Neural progenitor cell (in vitro differentiated cells): ENCODE measurements around the gene SOCS4. TPM values are rescaled to one million over a fixed set of nuclear protein-coding genes. Genes with fewer than 3 reads are reported as not detected.

Experiments
- DNase-seq: peaks from one replicate; pipeline ENCODE4 v3.0.0-alpha.2; 2016; ENCODE audit warnings: low spot score
- H2AFZ ChIP-seq: fragments of 200-600 bp; sonication (generic); replicated peaks from 2 replicates; pipeline ENCODE4 v1.6.1; 2016; ENCODE audit warnings: antibody characterized with exemption
- H3F3A ChIP-seq: fragments of 200-600 bp; sonication (generic); 2 replicates; pipeline ENCODE4 v1.6.1; 2016; ENCODE audit warnings: antibody characterized with exemption, low read depth
- H3K27ac ChIP-seq: fragments of 200-600 bp; sonication (generic); 2 replicates; pipeline ENCODE4 v1.5.1; 2016; ENCODE audit warnings: mild to moderate bottlenecking
- H3K27me3 ChIP-seq: fragments of 200-600 bp; sonication (generic); 2 replicates; pipeline ENCODE4 v1.6.1; 2016; ENCODE audit warnings: mild to moderate bottlenecking, moderate library complexity
- H3K36me3 ChIP-seq: fragments of 200-600 bp; sonication (generic); 2 replicates; pipeline ENCODE4 v1.5.1; 2016
- H3K4me1 ChIP-seq: fragments of 200-600 bp; sonication (generic); 2 replicates; pipeline ENCODE4 v1.6.1; 2016; ENCODE audit warnings: mixed run types
- H3K4me2 ChIP-seq: fragments of 200-600 bp; sonication (generic); 2 replicates; pipeline ENCODE4 v1.6.1; 2016
- H3K4me3 ChIP-seq: fragments of 200-600 bp; sonication (generic); 2 replicates; pipeline ENCODE4 v1.5.1; 2016
- H3K79me2 ChIP-seq: fragments of 200-600 bp; sonication (generic); 2 replicates; pipeline ENCODE4 v1.6.1; 2016; ENCODE audit warnings: low read depth
- H3K9ac ChIP-seq: fragments of 200-600 bp; sonication (generic); 2 replicates; pipeline ENCODE4 v1.6.1; 2016
- H3K9me3 ChIP-seq: fragments of 200-600 bp; sonication (generic); 2 replicates; pipeline ENCODE4 v1.5.1; 2016; ENCODE audit warnings: low read depth
- H4K20me1 ChIP-seq: fragments of 200-600 bp; sonication (generic); 2 replicates; pipeline ENCODE4 v1.6.1; 2016; ENCODE audit warnings: low read depth
- H3K27ac Mint-ChIP-seq: 3 replicates; pipeline ENCODE4 v1.8.0; 2021; ENCODE audit warnings: mixed read lengths
- H3K27me3 Mint-ChIP-seq: 2 replicates; pipeline ENCODE4 v1.8.0; 2022; ENCODE audit warnings: low read depth, mild to moderate bottlenecking, inconsistent platforms, moderate library complexity, mixed read lengths; ENCODE audit not compliant: insufficient read depth
- H3K36me3 Mint-ChIP-seq: 3 replicates; pipeline ENCODE4 v1.8.0; 2021; ENCODE audit warnings: mixed read lengths
- H3K4me1 Mint-ChIP-seq: 3 replicates; pipeline ENCODE4 v1.8.0; 2021; ENCODE audit warnings: mixed read lengths
- H3K4me3 Mint-ChIP-seq: 3 replicates; pipeline ENCODE4 v1.8.0; 2021; ENCODE audit warnings: mild to moderate bottlenecking, moderate library complexity, mixed read lengths
- H3K9me3 Mint-ChIP-seq: 3 replicates; pipeline ENCODE4 v1.8.0; 2020; ENCODE audit warnings: mixed read lengths
- EZH2 ChIP-seq: fragments of 200-600 bp; sonication (generic); IDR thresholded peaks from 2 replicates; pipeline ENCODE4 v1.6.1; 2017; ENCODE audit warnings: antibody characterized with exemption, mild to moderate bottlenecking, moderate library complexity
- EZH2phosphoT487 ChIP-seq: fragments of 200-600 bp; sonication (generic); IDR thresholded peaks from 2 replicates; pipeline ENCODE4 v1.6.1; 2017; ENCODE audit warnings: antibody characterized with exemption
- total RNA-seq: library from RNA; depleted of rRNA; stranded (reverse); fragments of >200 nt; gene quantifications from 2 replicates; pipeline ENCODE4 v1.2.3, GENCODE V29; 2015; ENCODE audit warnings: low replicate concordance
- TF ChIP-seq, protein P1 (sequence below): fragments of 200-600 bp; sonication (generic); IDR thresholded peaks from 2 replicates; pipeline ENCODE4 v1.5.1; 2017; ENCODE audit warnings: antibody characterized with exemption, mild to moderate bottlenecking

SOCS4 gene, protein sequence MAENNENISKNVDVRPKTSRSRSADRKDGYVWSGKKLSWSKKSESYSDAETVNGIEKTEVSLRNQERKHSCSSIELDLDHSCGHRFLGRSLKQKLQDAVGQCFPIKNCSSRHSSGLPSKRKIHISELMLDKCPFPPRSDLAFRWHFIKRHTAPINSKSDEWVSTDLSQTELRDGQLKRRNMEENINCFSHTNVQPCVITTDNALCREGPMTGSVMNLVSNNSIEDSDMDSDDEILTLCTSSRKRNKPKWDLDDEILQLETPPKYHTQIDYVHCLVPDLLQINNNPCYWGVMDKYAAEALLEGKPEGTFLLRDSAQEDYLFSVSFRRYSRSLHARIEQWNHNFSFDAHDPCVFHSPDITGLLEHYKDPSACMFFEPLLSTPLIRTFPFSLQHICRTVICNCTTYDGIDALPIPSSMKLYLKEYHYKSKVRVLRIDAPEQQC
- 19.9 and 32.6 TPM in 2 replicates for total RNA-seq

DNA sequence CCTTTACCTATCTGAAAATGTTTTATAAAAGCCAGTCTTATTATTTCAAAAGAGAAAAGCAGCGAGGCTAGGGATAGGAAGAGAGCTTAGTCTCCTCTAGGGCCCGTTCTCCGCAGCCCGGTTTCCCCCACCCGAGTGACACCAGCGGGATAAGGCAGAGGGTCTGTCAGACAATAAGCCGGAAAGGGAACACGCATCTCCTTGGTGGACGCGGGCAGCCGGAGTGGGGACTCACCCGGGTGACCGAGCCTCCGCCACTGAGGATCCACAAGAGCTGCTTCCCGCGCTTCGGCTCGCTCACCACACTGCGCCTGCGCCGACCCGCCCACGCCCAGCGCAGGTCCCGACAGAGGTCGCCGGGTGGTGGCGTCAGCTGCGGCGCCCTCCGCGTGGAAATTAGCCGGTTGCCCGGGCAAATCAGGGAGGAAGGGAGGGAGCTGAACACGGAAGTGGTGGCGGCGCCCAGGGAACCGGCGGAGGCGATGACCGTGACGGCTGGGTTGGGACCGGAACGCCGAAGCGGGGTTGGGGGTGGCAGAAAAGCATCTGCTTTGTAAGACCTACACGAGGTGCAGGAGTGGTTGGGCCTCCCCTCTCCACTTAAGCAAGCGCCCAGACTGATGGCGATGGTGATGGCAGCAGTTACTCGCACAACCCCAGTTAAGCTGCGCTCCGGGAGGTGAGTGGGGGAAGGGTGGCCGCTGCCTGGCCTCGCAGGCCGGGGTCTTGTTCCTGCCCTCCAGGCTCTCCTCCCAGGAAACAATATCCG is at the start of gene SOCS4, which contains the start of gene WDHD1:
SOCS4 (plus strand) TSS at position 444 of the 769 bp plus-strand sequence. CDS start 15,806 bp downstream, outside the sequence.
WDHD1 (minus strand) TSS at position 307 of the 769 bp plus-strand sequence. CDS start 312 bp downstream, outside the sequence.
- H3K4me1 ChIP-seq: peaks cover 33% of the 10 kb centered on the region
- H3K9me3 ChIP-seq: no peaks in the 10 kb centered on the region
- H3K27ac Mint-ChIP-seq: peak within 1 kb of the TSS; percentile 99
- H2AFZ ChIP-seq: peak within 1 kb of the TSS; percentile 75
- peaks cover 29% of the 10 kb centered on the region for H3F3A ChIP-seq
- TF ChIP-seq EZH2 (no peak), EZH2phosphoT487 (no peak)
- TF ChIP-seq, protein P1, sequence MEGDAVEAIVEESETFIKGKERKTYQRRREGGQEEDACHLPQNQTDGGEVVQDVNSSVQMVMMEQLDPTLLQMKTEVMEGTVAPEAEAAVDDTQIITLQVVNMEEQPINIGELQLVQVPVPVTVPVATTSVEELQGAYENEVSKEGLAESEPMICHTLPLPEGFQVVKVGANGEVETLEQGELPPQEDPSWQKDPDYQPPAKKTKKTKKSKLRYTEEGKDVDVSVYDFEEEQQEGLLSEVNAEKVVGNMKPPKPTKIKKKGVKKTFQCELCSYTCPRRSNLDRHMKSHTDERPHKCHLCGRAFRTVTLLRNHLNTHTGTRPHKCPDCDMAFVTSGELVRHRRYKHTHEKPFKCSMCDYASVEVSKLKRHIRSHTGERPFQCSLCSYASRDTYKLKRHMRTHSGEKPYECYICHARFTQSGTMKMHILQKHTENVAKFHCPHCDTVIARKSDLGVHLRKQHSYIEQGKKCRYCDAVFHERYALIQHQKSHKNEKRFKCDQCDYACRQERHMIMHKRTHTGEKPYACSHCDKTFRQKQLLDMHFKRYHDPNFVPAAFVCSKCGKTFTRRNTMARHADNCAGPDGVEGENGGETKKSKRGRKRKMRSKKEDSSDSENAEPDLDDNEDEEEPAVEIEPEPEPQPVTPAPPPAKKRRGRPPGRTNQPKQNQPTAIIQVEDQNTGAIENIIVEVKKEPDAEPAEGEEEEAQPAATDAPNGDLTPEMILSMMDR: peak; percentile 24
- DNase-seq: peak; percentile 95
- H3K4me1 Mint-ChIP-seq: peaks cover 38% of the 10 kb centered on the region
- H3K27me3 Mint-ChIP-seq: peaks cover 4% of the 10 kb centered on the region
- H3K4me2 ChIP-seq: peak within 1 kb of the TSS; percentile 95
- H3K27me3 ChIP-seq: no peaks in the 10 kb centered on the region
- H3K36me3 ChIP-seq: no peaks in the 10 kb centered on the region
- H3K79me2 ChIP-seq: peaks cover 93% of the 10 kb centered on the region
- peak within 1 kb of the TSS; percentile 92 for H3K4me3 ChIP-seq
- peak within 1 kb of the TSS; percentile 88 for H3K27ac ChIP-seq
- H3K9ac ChIP-seq: peak within 1 kb of the TSS; percentile 80
- no peaks in the 10 kb centered on the region for H3K9me3 Mint-ChIP-seq
- H4K20me1 ChIP-seq: peaks cover 34% of the 10 kb centered on the region
- peak within 1 kb of the TSS; percentile 89 for H3K4me3 Mint-ChIP-seq
- H3K36me3 Mint-ChIP-seq: peaks cover 5% of the 10 kb centered on the region

- no peak overlapping the region for H3K27ac ChIP-seq
- no peaks in the 10 kb centered on the region for H3K4me1 ChIP-seq
- Mint-ChIP-seq H3K27ac (no peak overlapping the region), H3K36me3 (peaks cover 16% of the 10 kb centered on the region), H3K4me3 (no peak overlapping the region), H3K9me3 (no peaks in the 10 kb centered on the region), H3K4me1 (no peaks in the 10 kb centered on the region), H3K27me3 (no peaks in the 10 kb centered on the region)
- TF ChIP-seq EZH2phosphoT487 (no peak), EZH2 (no peak)
- TF ChIP-seq, protein P1: no peak
- H3K4me2 ChIP-seq: no peak overlapping the region
- no peaks in the 10 kb centered on the region for H3F3A ChIP-seq
- no peak for DNase-seq
- no peak overlapping the region for H3K9ac ChIP-seq
- no peaks in the 10 kb centered on the region for H3K79me2 ChIP-seq
- H3K36me3 ChIP-seq: peaks cover 14% of the 10 kb centered on the region
- no peaks in the 10 kb centered on the region for H4K20me1 ChIP-seq
- no peak overlapping the region for H3K4me3 ChIP-seq
- H3K9me3 ChIP-seq: no peaks in the 10 kb centered on the region
- H2AFZ ChIP-seq: no peak overlapping the region
- H3K27me3 ChIP-seq: no peaks in the 10 kb centered on the region
Observed at GRCh38 chr14:54979039-54979438, 48.0 kb upstream of the SOCS4 start.

DNA sequence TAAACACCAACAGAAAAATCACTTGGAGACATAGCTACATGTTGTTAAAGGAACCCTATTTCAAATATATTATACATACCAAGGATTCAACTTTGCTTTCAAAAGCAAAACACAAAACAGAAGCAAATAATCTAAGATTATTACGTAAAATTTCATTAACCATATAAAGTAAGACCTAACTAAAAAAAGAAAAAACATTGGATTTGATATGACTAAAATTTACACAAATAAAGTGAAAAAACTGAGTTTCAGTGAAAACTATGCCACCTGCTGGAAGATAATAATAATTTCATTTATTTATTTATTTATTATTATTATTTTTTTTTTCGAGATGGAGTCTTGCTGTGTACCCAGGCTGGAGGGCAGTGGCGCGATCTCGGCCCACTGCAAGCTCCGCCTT is 45.3 kb upstream of the SOCS4 start:
- Histone ChIP-seq H3K4me1 (no peaks in the 10 kb centered on the region), H4K20me1 (no peaks in the 10 kb centered on the region), H3K27me3 (no peaks in the 10 kb centered on the region), H3K4me2 (no peak overlapping the region), H3K27ac (no peak overlapping the region), H3K9me3 (no peaks in the 10 kb centered on the region), H3K9ac (no peak overlapping the region), H3K4me3 (no peak overlapping the region), H3F3A (no peaks in the 10 kb centered on the region), H2AFZ (no peak overlapping the region), H3K36me3 (peaks cover 23% of the 10 kb centered on the region), H3K79me2 (no peaks in the 10 kb centered on the region)
- Mint-ChIP-seq H3K4me3 (no peak overlapping the region), H3K27me3 (no peaks in the 10 kb centered on the region), H3K9me3 (no peaks in the 10 kb centered on the region), H3K4me1 (no peaks in the 10 kb centered on the region), H3K36me3 (peaks cover 23% of the 10 kb centered on the region), H3K27ac (no peak overlapping the region)
- no peak for DNase-seq
- TF ChIP-seq EZH2phosphoT487 (no peak), EZH2 (no peak)
- TF ChIP-seq, protein P1: peak; percentile 31
